Measurements from ENCODE around the gene FLACC1.

FLACC1 gene

DNA sequence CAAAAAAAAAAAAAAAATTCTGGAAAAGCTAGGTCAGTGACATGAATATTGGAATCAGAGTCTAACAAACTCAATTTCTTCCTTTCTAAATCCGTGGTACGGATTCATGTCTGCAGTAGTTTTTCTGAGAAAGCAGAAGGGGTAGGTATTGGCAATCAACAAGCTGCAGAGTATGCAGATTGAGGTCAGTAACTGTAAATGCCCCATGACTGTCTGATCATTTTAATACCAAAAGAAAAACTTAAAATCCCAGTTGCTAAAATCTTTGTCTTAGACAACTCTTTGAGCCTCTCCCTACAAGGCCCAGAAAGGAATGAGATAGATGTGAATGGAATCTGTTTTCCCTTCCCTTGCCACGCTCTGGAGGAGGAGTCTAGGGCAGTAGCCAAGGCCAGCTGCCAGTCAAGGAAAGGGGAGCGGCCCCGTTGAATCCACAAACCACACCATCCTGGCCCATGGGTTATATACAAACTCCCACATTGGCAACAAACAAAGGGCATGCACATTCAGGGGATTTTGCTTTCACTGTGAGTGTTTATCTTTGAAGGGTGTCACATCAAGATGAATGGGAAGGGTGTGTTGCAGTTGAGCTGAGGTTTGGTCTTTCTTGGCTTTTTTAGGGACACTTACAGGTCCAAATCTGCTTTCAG lies 102.9 kb downstream of the FLACC1 start:
- no peak for DNase-seq (ENCODE audit: low read depth)

DNA sequence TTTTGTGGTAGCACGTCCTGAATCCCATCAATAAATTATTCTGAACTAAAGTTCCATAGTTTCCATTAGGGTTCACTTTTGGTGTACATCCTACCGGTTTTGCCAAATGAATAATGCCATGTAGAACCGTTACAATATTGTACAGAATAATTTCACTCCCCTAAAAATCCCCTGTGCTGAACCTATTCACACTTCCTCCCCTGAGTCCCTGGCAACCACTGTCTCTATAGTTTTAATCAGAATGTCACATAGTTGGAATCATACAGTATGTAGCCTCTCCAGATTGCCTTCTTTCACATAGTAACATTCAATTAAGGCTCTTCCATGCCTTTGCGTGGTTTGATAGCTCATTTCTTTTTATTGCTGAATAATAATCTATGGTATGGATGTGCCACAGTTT lies 106.4 kb downstream of the FLACC1 start:
- no peak for DNase-seq (ENCODE audit: low read depth)

DNA sequence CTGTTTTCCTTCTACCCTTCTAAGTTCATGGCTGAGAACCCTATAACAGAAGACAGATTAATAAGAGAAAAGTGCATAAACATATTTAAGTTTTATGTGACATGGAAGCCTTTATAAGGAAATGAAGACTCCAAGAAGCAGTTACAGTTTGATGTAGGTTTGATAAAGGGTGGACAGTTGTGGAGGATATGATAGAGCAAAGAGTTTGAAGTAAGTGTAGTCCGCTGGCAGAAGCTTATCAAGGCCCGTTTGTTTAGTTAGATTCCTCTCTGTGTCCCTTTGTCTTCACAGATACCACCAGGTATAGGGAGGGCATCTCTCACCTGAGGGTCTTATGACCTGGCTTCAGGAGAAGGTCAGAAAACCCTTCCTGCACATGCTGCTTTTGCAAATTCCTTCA lies 107.3 kb downstream of the FLACC1 start:
- DNase-seq (ENCODE audit: low read depth): no peak

DNA sequence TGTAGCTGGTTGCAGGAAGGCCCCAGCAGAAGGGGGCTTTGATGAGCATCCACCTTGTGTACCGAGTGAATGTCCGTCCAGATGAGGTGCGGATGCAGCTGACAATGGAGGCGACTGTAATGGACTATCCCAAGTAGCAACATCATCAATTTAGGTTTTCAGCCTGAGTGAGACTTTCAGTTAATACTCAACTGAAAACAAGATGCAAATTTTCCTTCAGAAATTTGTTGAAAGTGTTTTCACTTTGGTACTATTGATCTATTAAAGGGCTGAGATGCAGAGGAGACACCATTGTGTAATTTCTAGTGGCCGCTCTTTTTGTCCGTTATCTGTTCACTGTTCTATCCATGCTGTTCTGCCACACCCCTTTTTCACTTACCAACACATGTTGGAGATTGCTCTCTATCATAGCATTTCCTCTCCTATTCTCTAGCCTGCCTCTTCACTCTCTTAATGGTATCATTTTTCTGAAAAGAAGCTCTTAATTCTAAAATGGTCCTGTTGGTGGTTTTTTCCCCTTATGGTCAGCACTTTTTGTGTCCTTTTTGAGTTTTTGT lies 108.8 kb downstream of the FLACC1 start:
- DNase-seq (ENCODE audit: low read depth): no peak

DNA sequence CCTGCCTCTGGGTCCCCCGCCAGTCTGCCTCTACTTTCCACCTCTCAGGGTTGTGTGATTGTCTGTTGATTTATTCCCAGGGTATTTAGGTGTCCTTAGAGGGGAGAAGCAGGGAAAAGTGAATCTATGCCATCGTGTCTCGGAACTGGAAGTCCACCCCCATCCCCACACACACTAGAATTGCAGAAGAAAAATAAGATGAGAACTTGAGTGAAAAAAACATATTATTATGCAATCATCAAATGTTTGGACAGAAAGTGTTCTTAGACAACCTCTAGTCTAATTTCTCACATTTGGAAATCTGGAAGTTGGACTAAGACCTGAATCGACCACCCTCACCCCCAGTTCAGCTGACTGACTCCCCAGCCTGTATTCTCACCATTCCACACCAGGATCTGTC lies 110.9 kb downstream of the FLACC1 start:
- no peak for DNase-seq (ENCODE audit: low read depth)

GRCh38 chr2:201244829-201245228 lies 112.3 kb downstream of the FLACC1 start:
- DNase-seq (ENCODE audit: low read depth): no peak

- DNase-seq (ENCODE audit: low read depth): no peak
Observed at GRCh38 chr2:201242571-201243277, 114.4 kb downstream of the FLACC1 start.

DNA sequence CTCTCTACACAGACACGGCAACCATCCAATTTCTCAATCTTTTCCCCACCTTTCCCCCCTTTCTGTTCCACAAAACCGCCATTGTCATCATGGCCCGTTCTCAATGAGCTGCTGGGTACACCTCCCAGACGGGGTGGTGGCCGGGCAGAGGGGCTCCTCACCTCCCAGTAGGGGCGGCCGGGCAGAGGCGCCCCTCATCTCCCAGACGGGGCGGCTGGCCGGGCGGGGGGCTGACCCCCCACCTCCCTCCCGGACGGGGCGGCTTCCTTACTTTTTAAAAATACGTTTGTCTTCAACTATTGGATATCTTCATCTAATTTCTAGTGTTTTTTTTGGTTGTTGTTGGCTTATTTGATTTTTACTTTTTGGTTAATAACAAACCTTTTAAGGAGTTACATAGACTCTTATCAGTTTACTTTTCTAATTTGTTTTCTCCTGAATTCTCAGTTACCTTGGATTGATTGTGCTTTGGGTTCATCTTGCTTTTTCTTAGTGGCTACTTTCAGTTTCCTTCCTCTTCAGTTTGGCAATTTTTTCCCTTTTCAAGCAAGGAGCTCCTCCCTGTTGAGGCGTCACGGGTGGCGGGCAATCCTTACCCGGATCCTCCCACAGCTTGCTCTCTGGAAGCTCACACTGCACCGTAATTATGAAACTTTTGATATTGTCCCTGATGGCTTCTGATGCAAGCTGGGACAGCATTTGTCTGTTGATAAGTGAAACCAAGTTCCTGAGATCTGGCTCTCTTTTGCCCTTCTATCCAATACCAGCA lies 117.8 kb downstream of the FLACC1 start:
- DNase-seq (ENCODE audit: low read depth): peak; percentile 73

Measured in stromal cell of bone marrow (primary cell).